AG20443 (cell line): ENCODE data around the gene PIK3R5.

Experiments used
- DNase-seq: peaks from one replicate; pipeline ENCODE4 v3.0.0; 2012; ENCODE audit warnings: low spot score, mixed read lengths

PIK3R5 gene

GRCh38 chr17:8879410-8879809 lies 86.1 kb downstream of the PIK3R5 start:
- no peak for DNase-seq

- DNase-seq, result no peak
These were observed 87.5 kb downstream of the PIK3R5 start for GRCh38 chr17:8877984-8878383.

DNA sequence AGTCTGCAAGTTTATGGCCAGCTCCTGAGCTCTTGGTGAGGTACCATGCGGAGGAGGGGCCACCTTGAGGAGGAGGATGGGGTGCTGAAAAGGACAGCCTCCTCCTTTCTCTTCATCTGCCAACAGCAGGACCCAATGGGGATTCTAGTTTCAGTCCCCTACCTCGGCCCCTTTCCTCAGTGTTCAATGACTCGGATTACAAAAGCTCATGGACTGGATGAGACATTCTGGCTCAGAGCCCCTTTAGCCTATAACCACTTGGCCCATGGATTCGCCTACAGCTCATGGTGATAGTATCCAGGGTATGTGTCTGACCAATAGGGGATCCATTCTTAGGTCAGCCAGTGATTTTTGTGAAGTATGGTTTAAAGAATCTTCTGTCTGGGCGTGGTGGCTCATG lies 89.5 kb downstream of the PIK3R5 start:
- DNase-seq, result peak; percentile 71

GRCh38 chr17:8875436-8875835 lies 90.1 kb downstream of the PIK3R5 start:
- no peak for DNase-seq

DNA sequence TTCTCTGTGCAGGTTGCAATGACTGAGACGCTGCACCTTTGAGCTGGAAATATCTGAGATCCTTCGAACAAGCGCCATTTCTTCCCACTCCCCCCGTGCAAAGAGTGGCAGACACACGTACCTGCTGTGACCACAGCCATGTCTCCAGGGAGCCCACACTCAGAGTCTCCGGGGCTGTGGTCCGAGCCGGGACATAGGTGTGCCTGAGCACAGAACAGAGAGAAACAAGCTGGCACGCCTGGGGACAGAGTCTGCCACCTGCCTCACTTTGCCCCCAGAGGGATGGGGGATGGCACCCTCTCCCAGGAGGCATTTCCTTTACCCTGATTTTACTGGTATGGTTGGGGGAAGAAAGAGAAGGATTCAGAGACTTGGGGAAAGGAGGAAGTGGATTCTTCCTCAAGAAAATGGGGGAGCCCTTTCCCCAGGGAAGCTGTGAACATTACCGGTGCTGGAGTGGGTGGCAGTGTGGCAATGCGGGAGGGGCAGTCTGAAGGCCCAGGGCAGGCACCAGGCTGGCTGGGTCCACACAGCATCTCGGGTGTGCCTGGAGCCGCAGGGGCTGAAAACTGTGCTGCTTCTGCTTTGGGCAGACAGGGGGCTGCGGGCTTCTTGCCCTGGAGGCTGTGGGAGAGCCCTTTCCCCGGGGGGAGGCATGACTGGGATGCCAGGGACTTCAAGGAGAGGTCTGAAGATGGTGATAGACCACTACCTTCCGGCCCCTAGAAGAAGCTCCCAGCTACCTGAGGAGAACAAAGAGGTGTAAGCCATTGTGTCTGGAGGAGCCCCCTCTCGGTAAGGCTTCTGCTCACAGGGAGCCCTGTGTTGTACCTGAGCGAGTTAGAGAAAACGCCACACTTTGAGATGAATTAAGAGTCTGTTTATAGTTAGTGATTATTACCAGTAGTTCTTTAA lies 91.4 kb downstream of the PIK3R5 start:
- DNase-seq, result no peak

DNA sequence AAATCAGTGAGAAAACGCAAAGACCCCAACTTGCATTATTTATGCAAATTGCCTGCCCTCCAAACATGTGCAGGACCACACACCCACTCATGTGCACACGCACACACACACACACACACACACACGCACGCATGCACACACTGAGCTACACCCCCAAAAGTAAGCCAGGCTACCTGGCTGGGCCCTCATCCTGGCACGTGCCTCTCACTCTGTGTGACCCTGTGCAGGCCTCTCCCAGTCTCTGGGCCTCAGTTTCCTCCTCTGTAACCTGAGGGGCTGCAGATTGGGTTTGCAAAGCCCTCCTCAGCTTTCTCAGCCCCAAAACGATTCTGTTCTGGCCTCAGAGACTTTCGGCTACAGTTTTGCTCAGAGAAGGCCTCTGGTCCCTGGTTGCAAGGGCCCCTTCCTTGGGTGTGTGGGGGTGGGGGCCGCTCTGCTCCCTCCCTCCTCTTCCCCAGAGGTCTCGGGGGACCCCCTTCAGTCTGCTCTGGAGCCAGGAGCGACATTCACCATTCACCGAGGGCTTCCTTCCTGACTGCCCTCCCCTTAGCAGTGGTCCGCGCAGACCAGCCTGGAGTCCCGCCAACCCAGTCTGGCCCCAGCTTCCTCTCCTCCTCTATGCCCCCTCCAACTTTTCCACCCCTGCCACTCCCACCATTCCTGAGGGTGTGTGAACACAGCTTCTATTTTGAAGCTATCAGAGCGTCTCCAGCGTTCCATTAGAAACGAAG lies 92.6 kb downstream of the PIK3R5 start:
- DNase-seq, result no peak

- DNase-seq, result no peak
These were observed 93.3 kb downstream of the PIK3R5 start for GRCh38 chr17:8872036-8872704.

GRCh38 chr17:8871081-8871581 lies 94.4 kb downstream of the PIK3R5 start:
- no peak for DNase-seq

DNA sequence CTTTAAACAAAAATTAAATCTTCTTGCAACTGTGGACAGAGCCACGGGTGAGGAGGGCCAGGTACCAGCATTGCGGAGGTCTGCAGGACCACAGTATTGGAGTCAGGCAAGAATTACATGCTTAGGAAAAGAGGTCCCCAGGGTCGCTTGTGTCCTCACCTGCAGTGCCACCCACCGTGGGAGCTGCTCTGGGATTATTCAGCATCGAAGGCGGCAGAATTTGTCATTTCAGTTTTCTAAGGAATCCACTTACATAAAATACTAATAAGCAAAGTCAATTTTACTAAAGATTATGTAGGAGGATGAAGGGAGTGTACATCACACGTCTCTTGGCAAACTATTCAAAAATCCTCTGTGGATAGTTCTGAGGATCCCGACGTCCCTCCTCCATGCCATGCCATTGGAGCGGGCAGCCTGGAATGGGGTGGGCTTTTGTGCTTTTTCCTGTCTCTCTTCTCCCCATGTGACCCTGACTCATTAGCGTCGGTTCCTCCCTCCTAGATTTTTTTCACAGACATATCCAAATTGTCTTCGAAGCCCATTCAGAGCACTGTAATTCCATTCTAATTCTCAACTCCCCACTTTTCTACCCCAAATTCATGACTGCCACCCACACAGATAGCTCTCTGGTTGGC lies 95.0 kb downstream of the PIK3R5 start:
- no peak for DNase-seq

DNA sequence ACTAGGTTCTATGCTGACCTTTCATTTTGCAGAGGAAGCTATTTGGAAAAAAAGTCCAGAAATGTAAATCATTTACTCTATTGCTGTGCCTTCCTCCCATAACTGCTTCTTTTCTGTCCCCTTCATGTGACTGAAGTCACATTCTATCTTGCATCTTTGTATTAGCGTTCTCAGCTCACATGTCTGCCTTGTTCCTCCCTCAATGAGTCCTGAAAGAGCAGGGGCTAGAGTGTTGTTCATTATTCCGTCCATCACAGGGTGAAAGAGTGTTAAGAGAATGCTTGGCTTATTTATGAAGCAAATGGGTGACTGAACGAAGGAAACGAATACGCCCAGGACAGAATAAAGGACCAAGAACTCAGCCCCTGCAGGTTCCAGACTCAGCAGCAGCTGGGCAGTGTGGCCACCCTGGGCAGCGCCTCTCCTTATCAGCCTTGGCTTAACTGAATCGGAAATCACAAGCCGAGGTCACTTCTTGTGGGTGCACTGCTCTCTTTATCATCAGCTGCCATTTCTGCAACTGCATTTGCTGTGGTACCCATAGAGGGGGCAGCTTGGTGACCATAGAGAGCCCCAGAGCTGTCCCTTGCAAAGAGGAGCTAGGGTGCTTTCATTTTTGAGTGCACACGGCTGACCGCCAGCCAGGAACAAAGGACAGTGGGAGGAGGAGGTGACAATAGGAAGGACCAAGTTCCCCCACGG lies 96.2 kb downstream of the PIK3R5 start:
- no peak for DNase-seq

GRCh38 chr17:8868529-8868951 lies 97.0 kb downstream of the PIK3R5 start:
- no peak for DNase-seq

- no peak for DNase-seq
These were observed 97.4 kb downstream of the PIK3R5 start for GRCh38 chr17:8868092-8868491.

DNA sequence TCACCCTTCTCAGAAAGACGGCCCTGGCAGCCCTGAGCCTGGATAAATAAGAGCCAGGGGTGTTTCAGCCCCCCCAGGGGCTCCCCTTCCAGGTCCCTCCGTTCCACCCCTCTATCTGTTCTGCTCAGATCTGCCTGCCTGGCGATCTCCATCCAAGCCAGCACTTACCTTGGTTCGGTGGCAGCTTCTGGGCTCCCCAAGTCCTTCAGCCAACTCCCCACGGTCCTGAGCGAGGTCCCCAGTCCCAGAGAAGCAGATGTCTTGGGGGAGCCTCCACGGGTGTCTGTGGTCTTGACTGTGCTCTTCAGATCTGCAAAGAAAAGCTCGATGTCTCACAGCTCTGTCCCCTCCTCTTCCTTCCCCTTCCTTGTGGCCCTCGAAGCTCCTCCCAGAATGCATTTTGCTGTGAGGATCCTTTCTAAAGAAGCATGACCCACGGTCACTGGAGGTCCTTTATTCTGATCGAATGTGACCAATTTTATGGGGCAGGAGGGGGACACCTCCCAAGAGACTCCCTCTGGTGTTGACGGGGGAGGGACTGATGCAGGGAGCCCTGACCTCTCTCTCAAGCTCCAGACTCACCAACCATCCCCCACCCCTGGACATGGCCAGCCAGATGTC lies 98.0 kb downstream of the PIK3R5 start, which contains the start of gene PIK3R6:
Gene PIK3R6 (minus strand): TSS at position 314 of the 621 bp plus-strand sequence. CDS start 17,880 bp downstream, outside the sequence.
- DNase-seq, result no peak

DNA sequence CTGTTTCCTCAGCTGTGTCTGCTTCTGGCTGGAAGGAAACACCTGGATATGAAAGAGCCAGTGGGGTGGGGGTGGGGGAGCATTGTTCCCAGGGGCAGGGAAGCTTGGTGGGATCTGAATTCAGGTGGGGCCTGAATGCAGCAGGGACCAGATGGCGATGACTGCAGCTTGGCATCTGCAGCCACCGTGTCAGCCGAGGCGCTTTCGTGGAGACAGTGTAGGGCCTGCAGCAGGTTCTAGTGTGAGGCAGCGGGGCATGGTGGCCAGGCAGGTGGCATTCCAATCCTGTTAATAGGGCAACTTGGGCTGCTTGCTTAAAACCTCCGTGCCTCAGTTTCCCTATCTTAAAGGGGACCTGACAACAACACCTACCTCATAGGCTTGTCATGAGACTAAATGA lies 99.7 kb downstream of the PIK3R5 start:
- DNase-seq, result no peak

- DNase-seq, result no peak
These were observed 100.1 kb downstream of the PIK3R5 start for GRCh38 chr17:8865385-8865784.

DNA sequence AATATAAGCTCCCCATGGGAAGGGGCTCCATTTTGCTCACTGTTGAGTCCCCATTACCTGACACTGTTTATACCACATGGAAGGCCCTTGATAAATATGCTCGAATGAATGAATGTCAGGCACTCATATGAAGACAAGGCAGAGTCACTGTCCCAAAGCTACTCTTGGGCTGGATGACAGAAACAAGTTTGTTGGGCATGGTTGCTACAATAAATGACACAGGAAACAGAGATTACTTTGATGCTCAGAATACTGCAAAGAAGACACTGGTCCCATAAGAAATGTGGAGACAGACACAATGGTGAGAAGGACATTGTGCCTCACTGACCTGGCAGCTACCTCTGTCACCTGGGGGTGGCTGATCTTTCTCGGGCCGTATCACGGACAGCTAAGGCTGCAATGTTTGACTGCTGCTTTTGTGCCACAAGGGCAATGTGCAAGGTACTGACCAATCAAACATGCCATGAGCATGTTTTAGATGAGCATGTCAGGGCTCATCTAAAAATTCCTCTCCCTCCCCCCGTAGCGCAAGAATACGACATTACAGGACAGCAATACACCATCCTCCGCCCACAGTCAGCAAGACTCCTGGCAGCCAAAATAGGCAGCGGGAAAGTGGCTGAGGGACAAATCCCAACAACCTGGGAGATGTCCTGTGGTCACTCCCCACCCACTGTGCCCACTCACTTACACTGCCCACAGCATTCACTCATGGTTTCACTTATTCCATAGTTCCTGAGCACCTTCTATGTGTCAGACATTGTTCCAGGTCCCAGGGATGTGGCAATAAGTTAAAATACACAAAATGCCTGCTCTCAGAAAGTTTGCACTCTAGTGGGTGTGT lies 103.1 kb downstream of the PIK3R5 start:
- no peak for DNase-seq

DNA sequence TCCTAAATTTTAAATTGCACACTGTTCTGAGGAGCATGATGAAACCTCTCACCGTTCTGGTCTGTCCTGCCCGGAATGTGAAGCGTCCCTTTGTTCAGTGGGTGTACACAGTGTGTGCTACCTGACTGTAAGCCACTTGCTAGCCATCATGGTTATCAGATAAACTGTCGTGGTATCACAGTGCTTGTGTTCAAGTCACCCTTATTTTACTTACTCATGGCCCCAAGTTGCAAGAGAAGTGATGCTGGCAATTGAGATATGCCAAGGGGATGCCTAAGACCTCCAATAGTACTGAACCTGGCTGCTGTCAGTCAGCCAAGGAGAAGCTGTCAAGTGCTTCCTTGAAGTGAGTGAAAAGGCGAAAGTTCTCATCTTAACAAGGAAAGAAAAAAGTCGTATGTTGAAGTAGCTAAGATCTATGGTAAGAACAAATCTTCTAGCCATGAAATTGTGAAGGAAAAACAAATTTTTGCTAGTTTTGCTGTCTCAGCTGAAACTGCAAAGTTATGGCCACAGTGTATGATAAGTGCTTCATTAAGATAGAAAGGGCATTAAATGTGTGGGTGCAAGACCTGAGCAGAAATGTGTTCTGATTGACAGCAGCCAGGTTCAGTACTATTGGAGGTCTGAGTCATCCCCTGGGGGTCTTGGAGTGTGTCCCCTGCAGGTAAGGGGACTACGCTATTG lies 103.9 kb downstream of the PIK3R5 start:
- no peak for DNase-seq

GRCh38 chr17:8859804-8860430 lies 105.6 kb downstream of the PIK3R5 start:
- DNase-seq, result no peak
